ENCODE results near the gene HDX. TPM values are rescaled to one million over a fixed set of nuclear protein-coding genes. Genes with fewer than 3 reads are reported as not detected.
"Not testable (repeated sequence)": the region's sequence is repeated elsewhere in the genome, so short reads cannot be mapped to it uniquely, and the experiment has no call there.

Gene HDX, protein sequence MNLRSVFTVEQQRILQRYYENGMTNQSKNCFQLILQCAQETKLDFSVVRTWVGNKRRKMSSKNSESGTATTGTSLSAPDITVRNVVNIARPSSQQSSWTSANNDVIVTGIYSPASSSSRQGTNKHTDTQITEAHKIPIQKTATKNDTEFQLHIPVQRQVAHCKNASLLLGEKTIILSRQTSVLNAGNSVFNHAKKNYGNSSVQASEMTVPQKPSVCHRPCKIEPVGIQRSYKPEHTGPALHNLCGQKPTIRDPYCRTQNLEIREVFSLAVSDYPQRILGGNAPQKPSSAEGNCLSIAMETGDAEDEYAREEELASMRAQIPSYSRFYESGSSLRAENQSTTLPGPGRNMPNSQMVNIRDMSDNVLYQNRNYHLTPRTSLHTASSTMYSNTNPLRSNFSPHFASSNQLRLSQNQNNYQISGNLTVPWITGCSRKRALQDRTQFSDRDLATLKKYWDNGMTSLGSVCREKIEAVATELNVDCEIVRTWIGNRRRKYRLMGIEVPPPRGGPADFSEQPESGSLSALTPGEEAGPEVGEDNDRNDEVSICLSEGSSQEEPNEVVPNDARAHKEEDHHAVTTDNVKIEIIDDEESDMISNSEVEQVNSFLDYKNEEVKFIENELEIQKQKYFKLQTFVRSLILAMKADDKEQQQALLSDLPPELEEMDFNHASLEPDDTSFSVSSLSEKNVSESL
- total RNA-seq = 1 to 10 TPM; 7.2 to 7.9 TPM
- 7.4 TPM for polyA plus RNA-seq (2013, experiment 1 of 2)
- polyA plus RNA-seq (2013, experiment 2 of 2) = 8.3 TPM
- long read RNA-seq, experiment 1, full-length matches to known transcripts = 2 of 3 reads
- long read RNA-seq, experiment 1, partial matches to known transcripts = 1 of 3 reads
- long read RNA-seq, experiment 1, other reads (novel, unspliced or antisense) = 0 of 3 reads
- long read RNA-seq, experiment 2, full-length matches to known transcripts = 6 of 12 reads
- long read RNA-seq, experiment 2, partial matches to known transcripts = 4 of 12 reads
- long read RNA-seq, experiment 2, other reads (novel, unspliced or antisense) = 2 of 12 reads
- long read RNA-seq, experiment 3, full-length matches to known transcripts = 10 of 22 reads
- long read RNA-seq, experiment 3, partial matches to known transcripts = 5 of 22 reads
- long read RNA-seq, experiment 3, other reads (novel, unspliced or antisense) = 7 of 22 reads
- long read RNA-seq, experiment 4, partial matches to known transcripts = 1 of 8 reads
- long read RNA-seq, experiment 4, other reads (novel, unspliced or antisense) = 7 of 8 reads

DNA sequence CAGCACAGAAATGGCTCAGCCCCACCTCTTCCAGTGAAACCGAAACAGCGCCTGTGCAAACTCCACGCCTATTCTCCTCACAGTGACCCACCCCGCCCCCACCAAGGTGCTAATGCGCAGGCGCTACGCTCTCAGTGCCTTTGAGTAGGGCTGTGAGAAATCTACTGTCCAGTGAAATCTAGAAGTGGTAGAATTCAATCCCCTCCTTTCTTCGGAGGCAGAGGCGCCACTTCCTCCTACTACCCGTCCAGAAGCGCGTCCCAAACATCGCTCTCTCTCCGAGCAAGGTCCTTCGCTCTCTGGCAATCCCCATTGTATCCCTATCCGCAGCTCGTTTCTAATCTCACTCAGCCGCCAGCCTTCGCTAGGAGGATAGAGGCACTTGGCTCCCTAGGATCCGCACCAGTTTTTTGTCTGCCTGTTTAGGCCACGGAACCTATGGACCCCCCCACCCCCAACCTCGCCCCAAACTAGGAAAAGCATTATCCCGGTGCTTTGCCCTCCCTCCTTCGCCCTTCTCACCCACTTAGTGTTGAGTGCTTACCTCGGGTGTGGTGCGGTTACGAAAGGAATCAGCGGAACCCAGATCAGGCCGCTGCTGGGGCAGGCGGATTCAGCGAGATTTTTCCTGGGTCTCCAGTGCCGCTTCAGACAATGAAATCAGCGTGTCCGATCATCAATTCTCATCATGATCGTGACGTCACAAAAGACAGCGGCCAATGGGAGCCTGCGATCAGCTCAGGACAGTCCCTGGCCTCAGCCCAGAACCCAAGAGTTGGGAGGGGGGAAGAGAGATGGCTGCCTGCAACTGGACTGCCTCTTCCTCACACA lies at the start of gene HDX:
Gene HDX, minus strand, starts transcription at position 656 of the 831 bp plus-strand sequence. CDS start 27,056 bp downstream, outside the sequence.
- peak; percentile 86 for DNase-seq
- WGBS, 2 experiments (ENCODE audit: insufficient coverage in 1 of 2, insufficient read length in 1 of 2) = 0 to 2% methylated on average over 5 to 35 of the region's 38 CpGs

DNA sequence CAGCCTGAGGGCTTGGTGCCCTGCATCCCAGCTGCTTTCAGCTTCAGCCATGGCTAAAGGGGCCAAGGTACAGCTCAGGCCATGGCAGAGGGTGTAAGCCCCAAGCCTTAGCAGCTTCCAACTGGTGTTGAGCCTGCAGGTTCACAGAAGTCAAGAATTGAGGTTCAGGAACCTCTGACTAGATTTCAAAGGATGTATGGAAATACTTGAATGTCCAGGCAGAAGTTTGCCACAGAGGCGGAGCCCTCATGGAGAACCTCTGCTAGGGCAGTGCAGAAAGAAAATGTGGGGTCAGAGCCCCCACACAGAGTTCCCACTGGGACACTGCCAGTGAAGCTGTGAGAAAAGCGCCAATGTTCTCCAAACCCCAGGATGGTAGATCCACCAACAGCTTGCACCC lies 39.1 kb upstream of the HDX start:
- H3K27ac Mint-ChIP-seq; H3K36me3 Mint-ChIP-seq (ENCODE audit: low read depth); H3K27me3 ChIP-seq (ENCODE audit: control insufficient read depth, insufficient read depth, low read length, poor library complexity, severe bottlenecking); H3K9ac ChIP-seq (ENCODE audit: extremely low read depth, low read length, poor library complexity, severe bottlenecking); DNase-seq; H3K4me3 Mint-ChIP-seq; H3K27me3 Mint-ChIP-seq (ENCODE audit: insufficient read depth); H3K36me3 ChIP-seq (ENCODE audit: control insufficient read depth, insufficient read depth, low read length); H3K4me1 ChIP-seq (ENCODE audit: control insufficient read depth, insufficient read depth, low read length); H3K9me3 ChIP-seq (ENCODE audit: control insufficient read depth, low read length); H3K4me3 ChIP-seq (ENCODE audit: low read length); H3K27ac ChIP-seq (ENCODE audit: low read depth, low read length); H3K4me1 Mint-ChIP-seq: not testable (repeated sequence)
- H3K9me3 Mint-ChIP-seq = peaks cover 67% of the 10 kb centered on the region
- 81% methylated on average over 2 of the region's 2 CpGs; no CpG with 5 or more reads in 1 of the 2 experiments for WGBS, 2 experiments (ENCODE audit: insufficient coverage in 1 of 2, insufficient read length in 1 of 2)

More for the DNA sequence above, at the start of gene HDX:
- Mint-ChIP-seq H3K4me1 (peaks cover 5% of the 10 kb centered on the region), H3K4me3 (peak within 1 kb of the TSS; percentile 84), H3K27ac (peak within 1 kb of the TSS; percentile 98), H3K27me3 (ENCODE audit: insufficient read depth) (no peaks in the 10 kb centered on the region), H3K36me3 (ENCODE audit: low read depth) (peaks cover under 1% of the 10 kb centered on the region), H3K9me3 (peaks cover 20% of the 10 kb centered on the region)
- no peaks in the 10 kb centered on the region for H3K36me3 ChIP-seq (ENCODE audit: control insufficient read depth, insufficient read depth, low read length)
- no peaks in the 10 kb centered on the region for H3K4me1 ChIP-seq (ENCODE audit: control insufficient read depth, insufficient read depth, low read length)
- no peaks in the 10 kb centered on the region for H3K27me3 ChIP-seq (ENCODE audit: control insufficient read depth, insufficient read depth, low read length, poor library complexity, severe bottlenecking)
- no peaks in the 10 kb centered on the region for H3K9me3 ChIP-seq (ENCODE audit: control insufficient read depth, low read length)
- TF ChIP-seq, protein P1, sequence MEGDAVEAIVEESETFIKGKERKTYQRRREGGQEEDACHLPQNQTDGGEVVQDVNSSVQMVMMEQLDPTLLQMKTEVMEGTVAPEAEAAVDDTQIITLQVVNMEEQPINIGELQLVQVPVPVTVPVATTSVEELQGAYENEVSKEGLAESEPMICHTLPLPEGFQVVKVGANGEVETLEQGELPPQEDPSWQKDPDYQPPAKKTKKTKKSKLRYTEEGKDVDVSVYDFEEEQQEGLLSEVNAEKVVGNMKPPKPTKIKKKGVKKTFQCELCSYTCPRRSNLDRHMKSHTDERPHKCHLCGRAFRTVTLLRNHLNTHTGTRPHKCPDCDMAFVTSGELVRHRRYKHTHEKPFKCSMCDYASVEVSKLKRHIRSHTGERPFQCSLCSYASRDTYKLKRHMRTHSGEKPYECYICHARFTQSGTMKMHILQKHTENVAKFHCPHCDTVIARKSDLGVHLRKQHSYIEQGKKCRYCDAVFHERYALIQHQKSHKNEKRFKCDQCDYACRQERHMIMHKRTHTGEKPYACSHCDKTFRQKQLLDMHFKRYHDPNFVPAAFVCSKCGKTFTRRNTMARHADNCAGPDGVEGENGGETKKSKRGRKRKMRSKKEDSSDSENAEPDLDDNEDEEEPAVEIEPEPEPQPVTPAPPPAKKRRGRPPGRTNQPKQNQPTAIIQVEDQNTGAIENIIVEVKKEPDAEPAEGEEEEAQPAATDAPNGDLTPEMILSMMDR (conservative IDR thresholded peaks at IDR 0.05) = no peak
- peak within 1 kb of the TSS; percentile 87 for H3K4me3 ChIP-seq (ENCODE audit: low read length)
- peak within 1 kb of the TSS; percentile 87 for H3K9ac ChIP-seq (ENCODE audit: extremely low read depth, low read length, poor library complexity, severe bottlenecking)
- peak within 1 kb of the TSS; percentile 90 for H3K27ac ChIP-seq (ENCODE audit: low read depth, low read length)

DNA sequence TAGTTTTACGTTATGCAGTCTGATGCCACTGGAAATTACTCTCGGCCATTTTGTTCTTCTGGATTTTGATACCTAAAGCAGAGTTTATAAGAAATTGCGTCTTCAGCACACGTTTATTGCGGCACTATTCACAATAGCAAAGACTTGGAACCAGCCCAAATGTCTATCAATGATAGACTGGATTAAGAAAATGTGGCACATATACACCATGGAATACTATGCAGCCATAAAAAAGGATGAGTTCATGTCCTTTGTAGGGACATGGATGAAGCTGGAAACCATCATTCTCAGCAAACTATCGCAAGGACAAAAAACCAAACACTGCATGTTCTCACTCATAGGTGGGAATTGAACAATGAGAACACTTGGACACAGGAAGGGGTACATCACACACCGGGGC lies 35.4 kb upstream of the HDX start:
- not testable (repeated sequence) for H3K4me1 ChIP-seq (ENCODE audit: control insufficient read depth, insufficient read depth, low read length); H3K27me3 Mint-ChIP-seq (ENCODE audit: insufficient read depth); DNase-seq; H3K27ac ChIP-seq (ENCODE audit: low read depth, low read length); H3K36me3 ChIP-seq (ENCODE audit: control insufficient read depth, insufficient read depth, low read length); H3K27ac Mint-ChIP-seq; H3K9me3 ChIP-seq (ENCODE audit: control insufficient read depth, low read length); H3K4me1 Mint-ChIP-seq; H3K4me3 ChIP-seq (ENCODE audit: low read length); H3K4me3 Mint-ChIP-seq; H3K27me3 ChIP-seq (ENCODE audit: control insufficient read depth, insufficient read depth, low read length, poor library complexity, severe bottlenecking); H3K36me3 Mint-ChIP-seq (ENCODE audit: low read depth); H3K9ac ChIP-seq (ENCODE audit: extremely low read depth, low read length, poor library complexity, severe bottlenecking)
- WGBS, 2 experiments (ENCODE audit: insufficient coverage in 1 of 2, insufficient read length in 1 of 2) = 91 to 93% methylated on average over 2 to 5 of the region's 7 CpGs
- H3K9me3 Mint-ChIP-seq = peaks cover 57% of the 10 kb centered on the region

Data from endodermal cell (in vitro differentiated cells).